ENCODE results near the gene GPR149. TPM values are rescaled to one million over a fixed set of nuclear protein-coding genes. Genes with fewer than 3 reads are reported as not detected.
A peak's percentile ranks its signal among the peaks of the same experiment; 100 is the strongest.

Gene GPR149
- total RNA-seq, 1 donor from 2014 or later, result not detected

DNA sequence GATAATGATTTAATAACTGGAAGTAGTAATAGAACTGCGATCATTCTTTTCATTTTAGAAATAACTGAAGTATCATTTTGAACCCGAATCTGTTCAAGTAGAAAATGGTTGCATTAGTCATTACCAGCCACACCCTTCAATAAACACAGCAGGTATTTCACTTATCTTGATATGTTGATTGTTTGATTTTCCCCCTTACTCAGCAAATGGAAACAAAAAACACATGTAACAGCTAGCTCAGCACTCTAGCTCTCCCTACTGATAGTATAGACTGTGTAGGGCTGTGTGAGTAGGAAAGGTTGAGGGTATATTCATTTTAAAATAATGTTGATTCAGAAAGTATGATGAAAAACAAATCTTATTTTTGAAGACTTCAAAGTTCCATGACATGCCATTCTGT, 1.1 kb upstream of the GPR149 start:
- H3K27ac Mint-ChIP-seq (ENCODE audit: unreplicated experiment), result no peak overlapping the region
- DNase-seq (ENCODE audit: low spot score), result no peak
- no peaks in the 10 kb centered on the region for H3K36me3 Mint-ChIP-seq (ENCODE audit: low read depth, unreplicated experiment)
- no peak for TF ChIP-seq CTCF (IDR thresholded peaks at IDR 0.05; ENCODE audit: unreplicated experiment)
- H3K9me3 Mint-ChIP-seq (ENCODE audit: unreplicated experiment), result no peaks in the 10 kb centered on the region
- no peak overlapping the region for H3K4me3 Mint-ChIP-seq (ENCODE audit: unreplicated experiment)
- H3K4me1 Mint-ChIP-seq (ENCODE audit: unreplicated experiment), result peaks cover 9% of the 10 kb centered on the region
- peaks cover 8% of the 10 kb centered on the region for H3K27me3 Mint-ChIP-seq (ENCODE audit: unreplicated experiment)

DNA sequence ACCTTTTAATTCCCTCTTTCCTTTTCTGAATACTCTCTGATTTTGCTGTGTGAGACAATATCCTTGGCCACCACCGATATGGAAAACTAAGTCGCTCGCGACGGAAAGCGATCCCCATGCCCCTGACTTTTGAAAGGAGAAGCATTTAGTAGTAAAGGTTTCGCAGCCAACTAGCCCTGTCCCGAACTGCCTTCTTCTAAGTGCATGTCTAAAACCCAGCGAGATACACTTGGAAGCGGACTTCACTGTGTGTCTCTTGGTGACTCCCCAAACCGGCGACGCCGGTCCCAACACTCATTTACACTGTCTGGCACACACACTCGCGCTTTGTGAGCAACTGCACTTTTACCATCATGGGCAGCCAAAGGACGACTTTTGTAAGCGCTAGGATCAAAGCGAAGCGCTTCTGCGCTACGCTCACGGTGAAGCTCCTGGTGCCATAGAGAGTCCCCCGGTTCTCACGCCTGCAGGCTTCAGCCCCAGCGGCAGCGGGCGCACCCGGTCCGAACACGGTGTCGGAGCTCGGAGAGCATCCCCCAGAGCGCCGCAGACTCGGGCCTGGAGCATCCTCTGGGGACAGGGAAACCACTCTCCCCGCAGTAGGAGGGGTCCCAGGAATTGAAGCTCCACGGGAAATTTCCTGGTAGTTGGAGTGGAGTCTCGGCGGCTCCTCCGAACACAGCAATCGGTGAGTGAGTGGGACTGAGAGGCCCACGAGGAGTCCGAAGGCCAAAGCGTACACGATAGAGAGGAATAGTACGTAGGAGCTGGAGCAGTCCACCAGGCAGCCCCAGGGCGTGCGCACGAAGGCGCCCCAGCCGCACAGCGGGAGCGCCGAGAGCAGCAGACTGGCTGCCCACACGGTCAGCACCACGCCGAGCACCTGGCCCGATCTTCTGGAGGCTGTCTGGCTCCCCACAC, 1.4 kb downstream of the GPR149 start:
- H3K4me3 Mint-ChIP-seq (ENCODE audit: unreplicated experiment), result peak overlapping the region; percentile 83
- TF ChIP-seq CTCF (IDR thresholded peaks at IDR 0.05; ENCODE audit: unreplicated experiment), result no peak
- DNase-seq (ENCODE audit: low spot score), result peak; percentile 38
- H3K4me1 Mint-ChIP-seq (ENCODE audit: unreplicated experiment), result peaks cover 9% of the 10 kb centered on the region
- no peaks in the 10 kb centered on the region for H3K9me3 Mint-ChIP-seq (ENCODE audit: unreplicated experiment)
- peaks cover 8% of the 10 kb centered on the region for H3K27me3 Mint-ChIP-seq (ENCODE audit: unreplicated experiment)
- no peak overlapping the region for H3K27ac Mint-ChIP-seq (ENCODE audit: unreplicated experiment)
- no peaks in the 10 kb centered on the region for H3K36me3 Mint-ChIP-seq (ENCODE audit: low read depth, unreplicated experiment)

DNA sequence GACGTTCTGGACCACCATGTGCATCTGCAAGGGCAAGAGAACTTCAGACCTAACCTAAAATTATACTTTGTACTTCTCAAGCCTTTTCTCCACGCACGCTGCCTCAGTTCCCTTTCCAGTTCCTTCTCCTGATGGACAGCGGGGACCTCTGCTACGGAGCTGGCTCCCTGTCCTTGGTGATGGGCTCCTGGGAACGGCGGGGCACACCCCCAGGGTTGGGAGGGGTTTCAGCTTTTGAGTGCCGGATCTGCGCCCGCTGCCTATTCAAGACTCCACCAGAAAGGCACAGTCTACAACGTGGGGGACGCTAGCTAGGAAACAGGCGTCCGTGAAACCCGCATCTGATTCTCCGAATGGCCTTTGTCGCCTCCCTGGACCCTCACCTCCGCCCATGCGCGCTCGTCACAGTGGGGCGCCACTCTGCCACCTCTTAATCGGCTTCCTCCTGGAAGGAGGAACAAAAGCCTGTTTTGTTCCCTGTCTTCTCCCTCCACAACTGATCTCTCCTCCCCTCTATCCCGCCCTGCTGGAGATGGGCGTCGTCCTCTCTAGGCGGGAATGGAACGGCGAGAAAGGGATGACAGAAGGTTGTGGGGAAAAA, 2.2 kb downstream of the GPR149 start:
- Mint-ChIP-seq H3K9me3 (ENCODE audit: unreplicated experiment) (no peaks in the 10 kb centered on the region), H3K4me3 (ENCODE audit: unreplicated experiment) (peak overlapping the region; percentile 83), H3K27me3 (ENCODE audit: unreplicated experiment) (peaks cover 8% of the 10 kb centered on the region), H3K4me1 (ENCODE audit: unreplicated experiment) (peaks cover 9% of the 10 kb centered on the region), H3K36me3 (ENCODE audit: low read depth, unreplicated experiment) (no peaks in the 10 kb centered on the region), H3K27ac (ENCODE audit: unreplicated experiment) (no peak overlapping the region)
- peak; percentile 11 for DNase-seq (ENCODE audit: low spot score)
- TF ChIP-seq CTCF (IDR thresholded peaks at IDR 0.05; ENCODE audit: unreplicated experiment), result no peak

DNA sequence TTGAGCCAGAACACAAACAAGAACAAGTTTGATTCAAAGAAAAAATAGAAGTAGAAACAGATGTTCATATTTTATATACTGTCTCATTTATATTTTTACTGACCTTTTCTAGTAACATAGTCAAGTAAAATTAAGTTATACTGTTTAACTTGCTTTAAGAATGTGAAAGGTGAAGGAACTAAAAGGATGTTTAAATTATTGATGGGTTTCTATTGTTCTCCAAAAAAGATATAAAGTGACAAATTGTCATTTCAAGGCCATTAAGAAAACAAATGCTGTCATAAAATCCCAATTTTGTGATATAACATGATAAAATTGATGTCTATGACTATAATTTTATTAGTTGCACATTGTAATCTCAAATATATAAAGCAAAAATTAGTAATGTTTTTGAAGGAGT, 7.3 kb downstream of the GPR149 start:
- Mint-ChIP-seq H3K9me3 (ENCODE audit: unreplicated experiment) (no peaks in the 10 kb centered on the region), H3K27ac (ENCODE audit: unreplicated experiment) (no peak overlapping the region), H3K36me3 (ENCODE audit: low read depth, unreplicated experiment) (no peaks in the 10 kb centered on the region), H3K27me3 (ENCODE audit: unreplicated experiment) (no peaks in the 10 kb centered on the region), H3K4me1 (ENCODE audit: unreplicated experiment) (no peaks in the 10 kb centered on the region), H3K4me3 (ENCODE audit: unreplicated experiment) (no peak overlapping the region)
- no peak for TF ChIP-seq CTCF (IDR thresholded peaks at IDR 0.05; ENCODE audit: unreplicated experiment)
- DNase-seq (ENCODE audit: low spot score), result no peak

- DNase-seq (ENCODE audit: low spot score), result peak; percentile 36
- Mint-ChIP-seq H3K27me3 (ENCODE audit: unreplicated experiment) (no peaks in the 10 kb centered on the region), H3K4me1 (ENCODE audit: unreplicated experiment) (no peaks in the 10 kb centered on the region), H3K9me3 (ENCODE audit: unreplicated experiment) (no peaks in the 10 kb centered on the region), H3K27ac (ENCODE audit: unreplicated experiment) (no peak overlapping the region), H3K4me3 (ENCODE audit: unreplicated experiment) (no peak overlapping the region), H3K36me3 (ENCODE audit: low read depth, unreplicated experiment) (no peaks in the 10 kb centered on the region)
- no peak for TF ChIP-seq CTCF (IDR thresholded peaks at IDR 0.05; ENCODE audit: unreplicated experiment)
Measured at GRCh38 chr3:154421083-154421482, 8.9 kb downstream of the GPR149 start.

All from endothelial cell (in vitro differentiated cells).